ENCODE results near the gene RFTN1.

DNA sequence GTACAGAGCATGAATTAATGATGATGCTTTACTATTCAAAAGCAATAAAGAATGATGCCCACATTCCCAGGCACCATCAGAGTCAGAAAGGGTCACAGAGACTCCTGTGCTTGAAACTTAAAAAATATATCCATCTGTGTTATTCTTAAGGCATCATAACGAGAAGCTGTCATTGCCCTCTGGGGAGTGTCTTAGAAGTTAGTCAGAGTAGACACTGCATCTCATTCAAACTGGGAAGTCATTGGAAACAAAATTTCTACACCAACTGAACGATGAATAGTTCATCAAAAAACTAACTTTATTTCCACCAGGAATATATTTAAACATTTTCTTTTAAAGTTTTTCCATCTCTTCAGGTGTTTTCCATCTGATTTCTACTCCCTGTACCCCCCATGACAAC is 122.9 kb downstream of the RFTN1 start:
- TF ChIP-seq, protein P1, sequence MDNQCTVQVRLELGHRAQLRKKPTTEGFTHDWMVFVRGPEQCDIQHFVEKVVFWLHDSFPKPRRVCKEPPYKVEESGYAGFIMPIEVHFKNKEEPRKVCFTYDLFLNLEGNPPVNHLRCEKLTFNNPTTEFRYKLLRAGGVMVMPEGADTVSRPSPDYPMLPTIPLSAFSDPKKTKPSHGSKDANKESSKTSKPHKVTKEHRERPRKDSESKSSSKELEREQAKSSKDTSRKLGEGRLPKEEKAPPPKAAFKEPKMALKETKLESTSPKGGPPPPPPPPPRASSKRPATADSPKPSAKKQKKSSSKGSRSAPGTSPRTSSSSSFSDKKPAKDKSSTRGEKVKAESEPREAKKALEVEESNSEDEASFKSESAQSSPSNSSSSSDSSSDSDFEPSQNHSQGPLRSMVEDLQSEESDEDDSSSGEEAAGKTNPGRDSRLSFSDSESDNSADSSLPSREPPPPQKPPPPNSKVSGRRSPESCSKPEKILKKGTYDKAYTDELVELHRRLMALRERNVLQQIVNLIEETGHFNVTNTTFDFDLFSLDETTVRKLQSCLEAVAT (IDR thresholded peaks at IDR 0.05), result no peak
- no peak for TF ChIP-seq CTCF (IDR thresholded peaks at IDR 0.05 in 2 of 3, conservative IDR thresholded peaks at IDR 0.05 in 1 of 3; ENCODE audit: control insufficient read depth in 2 of 3, extremely low read depth in 1 of 3, insufficient read depth in 1 of 3, low read depth in 3 of 3, low read length in 3 of 3)
- TF ChIP-seq HDAC2 (IDR thresholded peaks at IDR 0.05), result no peak
- no peak for TF ChIP-seq YY1 (IDR thresholded peaks at IDR 0.05; ENCODE audit: low read depth, low read length)
